Omental fat pad (tissue), 4 donors: Measurements from ENCODE around the gene GBP1. TPM values are rescaled to one million over a fixed set of nuclear protein-coding genes. Genes with fewer than 3 reads are reported as not detected.
"Not testable (repeated sequence)": the region's sequence is repeated elsewhere in the genome, so short reads cannot be mapped to it uniquely, and the experiment has no call there.

Experiments used
- ATAC-seq: fragments of 150-250 bp; one replicate; pipeline ENCODE4 v1.9.1; 2016; ENCODE audit warnings: mild to moderate bottlenecking, moderate library complexity; ENCODE audit not compliant: low FRiP score
- DNase-seq: peaks from one replicate; pipeline ENCODE4 v3.0.0-alpha.2; 2019; ENCODE audit warnings: low spot score
- total RNA-seq, 4 donors: library from RNA; depleted of rRNA; stranded (reverse); fragments of >200 nt; gene quantifications; one replicate each; pipeline ENCODE4 v1.1.0, GENCODE V29; 2016
- TF ChIP-seq, protein P1 (sequence below), 3 donors: fragments of 450-650 bp; IDR thresholded peaks; one replicate each; pipeline ENCODE4 v1.5.1; 2016 to 2017; ENCODE audit warnings: antibody characterized with exemption in 3 of 3, mild to moderate bottlenecking in 3 of 3, moderate library complexity in 2 of 3

The GBP1 gene
- total RNA-seq, 4 donors from 2014 or later: 19.2 to 250 (median 39.1) TPM

DNA sequence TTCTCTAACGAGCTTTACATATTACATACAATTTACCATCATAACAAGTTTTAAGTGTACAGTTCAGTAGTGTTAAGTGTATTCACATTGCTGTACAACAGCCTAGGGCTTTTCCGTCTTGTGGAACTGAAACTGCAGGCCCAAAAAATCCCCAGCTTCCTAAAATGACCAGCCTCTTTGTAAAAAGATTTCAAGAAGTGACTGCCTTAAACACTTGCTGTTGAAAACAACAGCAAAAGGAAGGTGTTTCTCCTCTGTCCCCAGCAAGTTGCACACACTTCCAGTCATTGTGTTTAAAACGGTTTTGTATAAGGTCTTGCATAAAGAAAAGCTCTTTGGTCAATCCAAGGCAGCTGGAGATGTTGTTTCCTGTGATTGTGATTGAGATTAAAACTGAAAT, 16.0 kb upstream of the GBP1 start:
- ATAC-seq: no peak
- DNase-seq: no peak
- TF ChIP-seq, protein P1, sequence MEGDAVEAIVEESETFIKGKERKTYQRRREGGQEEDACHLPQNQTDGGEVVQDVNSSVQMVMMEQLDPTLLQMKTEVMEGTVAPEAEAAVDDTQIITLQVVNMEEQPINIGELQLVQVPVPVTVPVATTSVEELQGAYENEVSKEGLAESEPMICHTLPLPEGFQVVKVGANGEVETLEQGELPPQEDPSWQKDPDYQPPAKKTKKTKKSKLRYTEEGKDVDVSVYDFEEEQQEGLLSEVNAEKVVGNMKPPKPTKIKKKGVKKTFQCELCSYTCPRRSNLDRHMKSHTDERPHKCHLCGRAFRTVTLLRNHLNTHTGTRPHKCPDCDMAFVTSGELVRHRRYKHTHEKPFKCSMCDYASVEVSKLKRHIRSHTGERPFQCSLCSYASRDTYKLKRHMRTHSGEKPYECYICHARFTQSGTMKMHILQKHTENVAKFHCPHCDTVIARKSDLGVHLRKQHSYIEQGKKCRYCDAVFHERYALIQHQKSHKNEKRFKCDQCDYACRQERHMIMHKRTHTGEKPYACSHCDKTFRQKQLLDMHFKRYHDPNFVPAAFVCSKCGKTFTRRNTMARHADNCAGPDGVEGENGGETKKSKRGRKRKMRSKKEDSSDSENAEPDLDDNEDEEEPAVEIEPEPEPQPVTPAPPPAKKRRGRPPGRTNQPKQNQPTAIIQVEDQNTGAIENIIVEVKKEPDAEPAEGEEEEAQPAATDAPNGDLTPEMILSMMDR (IDR thresholded peaks at IDR 0.05): no peak

DNA sequence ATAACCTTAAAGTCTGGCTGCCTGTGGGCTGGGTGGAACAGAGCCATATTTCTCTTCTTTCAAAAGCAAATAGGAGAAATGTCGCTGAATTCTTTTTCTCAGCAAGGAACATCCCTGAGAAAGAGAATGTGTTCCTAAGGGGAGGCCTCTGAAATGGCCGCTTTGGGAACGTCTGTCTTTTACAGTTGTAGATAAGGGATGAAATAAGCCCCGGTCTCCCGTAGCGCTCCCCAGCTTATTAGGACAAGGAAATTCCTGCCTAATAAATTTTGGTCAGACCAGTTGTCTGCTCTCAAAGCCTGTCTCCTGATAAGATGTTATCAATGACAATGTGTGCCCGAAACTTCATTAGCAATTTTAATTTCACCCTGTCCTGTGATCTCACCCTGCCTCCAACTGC, 15.1 kb upstream of the GBP1 start:
- not testable (repeated sequence) for DNase-seq, ATAC-seq

GRCh38 chr1:89072466-89073065, 7.6 kb upstream of the GBP1 start:
- not testable (repeated sequence) for ATAC-seq, DNase-seq

DNA sequence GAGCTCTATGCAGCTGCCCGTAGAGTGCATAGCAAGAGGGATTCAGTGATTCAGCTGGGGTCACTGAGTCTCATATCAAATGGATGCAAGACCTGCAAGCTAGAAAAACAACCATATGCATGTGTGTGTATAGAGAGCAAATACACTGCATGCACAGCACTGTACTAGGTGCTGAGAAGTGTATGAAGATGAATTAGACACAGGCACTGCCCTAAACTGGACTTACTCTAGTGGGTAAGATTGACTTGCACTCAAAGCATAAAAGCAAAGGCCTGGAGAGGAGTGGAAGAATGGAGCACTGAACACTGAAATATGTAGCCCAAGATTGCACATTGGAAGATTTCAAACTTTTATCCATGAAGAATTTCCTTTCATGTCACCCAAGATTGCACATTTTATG, 5.5 kb upstream of the GBP1 start:
- TF ChIP-seq, protein P1 (IDR thresholded peaks at IDR 0.05): no peak
- DNase-seq (no peak), ATAC-seq (no peak)

- TF ChIP-seq, protein P1 (IDR thresholded peaks at IDR 0.05): no peak
- ATAC-seq (no peak), DNase-seq (no peak)
Observed at GRCh38 chr1:89069951-89070350, 4.9 kb upstream of the GBP1 start.

DNA sequence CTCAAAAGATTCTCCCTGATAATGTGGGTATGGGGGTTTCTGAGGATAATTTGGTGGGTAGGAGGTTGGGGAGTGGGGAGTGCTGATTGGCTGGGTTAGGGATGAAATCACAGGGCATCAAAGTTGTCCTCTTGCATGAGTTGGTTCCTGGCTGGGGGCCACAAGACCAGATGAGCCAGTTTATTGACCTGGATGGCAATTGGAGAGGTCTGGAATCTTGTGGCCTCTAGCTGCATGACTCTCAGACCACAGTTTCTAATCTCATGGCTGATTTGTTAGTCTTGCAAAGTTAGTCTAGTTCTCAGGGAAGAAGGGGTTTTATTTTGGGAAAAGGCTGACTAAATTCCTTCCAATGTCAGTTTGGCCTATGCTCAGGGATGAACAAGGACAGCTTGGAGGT, 3.3 kb upstream of the GBP1 start:
- TF ChIP-seq, protein P1 (IDR thresholded peaks at IDR 0.05): no peak
- DNase-seq (no peak), ATAC-seq (no peak)

- peak; percentile 30 for ATAC-seq
Observed at GRCh38 chr1:89064632-89065031, 376 bp downstream of the GBP1 start.

DNA sequence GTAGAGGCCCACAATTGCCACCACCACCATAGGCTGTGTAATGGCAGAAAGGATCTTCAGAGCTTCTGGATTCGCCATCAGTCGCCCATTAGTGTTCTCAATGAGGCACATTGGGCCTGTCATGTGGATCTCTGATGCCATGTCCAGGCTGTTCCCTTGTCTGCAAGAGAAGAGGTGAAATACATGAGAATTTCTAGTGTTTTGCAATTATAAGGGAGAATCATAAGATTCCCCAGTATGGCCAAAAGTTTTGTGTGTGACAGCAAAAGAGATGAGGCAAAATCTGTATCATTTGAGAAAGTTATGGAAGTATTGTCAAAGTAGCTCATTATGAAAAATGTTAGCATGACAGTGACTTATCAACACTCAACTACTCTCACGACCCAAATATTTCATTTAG, 1.9 kb downstream of the GBP1 start:
- no peak for DNase-seq
- TF ChIP-seq, protein P1 (IDR thresholded peaks at IDR 0.05): no peak
- ATAC-seq: no peak

More at GRCh38 chr1:89064632-89065031, 376 bp downstream of the GBP1 start:
- DNase-seq: no peak
- TF ChIP-seq, protein P1 (IDR thresholded peaks at IDR 0.05): no peak
